GM12878 (cell line): ENCODE measurements around the gene ANKFY1. TPM values are rescaled to one million over a fixed set of nuclear protein-coding genes. Genes with fewer than 3 reads are reported as not detected.

Experiments used
- ATAC-seq: fragments of 200-7000 bp; cut with Tn5 transposase; 3 replicates; pipeline ENCODE4 v1.9.1; 2020; ENCODE audit warnings: mild to moderate bottlenecking, moderate library complexity
- BruUV-seq: library from RNA; stranded (reverse); fragments of 400-500 nt; replicated peaks from 2 replicates; lab custom pipeline; 2021; lab: Mats Ljungman, UMichigan
- CTCF ChIA-PET: fragments of 300-600 bp; sonication (Branson Sonifier 250); formaldehyde crosslinking; extraction: SDS; loops from one replicate; lab custom pipeline; 2021; ENCODE audit warnings: inconsistent platforms; lab: Yijun Ruan, JAX
- POLR2A ChIA-PET: fragments of 350-600 bp; formaldehyde crosslinking; extraction: SDS; loops from one replicate; lab custom pipeline; 2021; ENCODE audit warnings: inconsistent platforms; lab: Charles Lee
- RAD21 ChIA-PET: fragments of 300-600 bp; sonication (Branson Sonifier 250); formaldehyde crosslinking; loops from one replicate; lab custom pipeline; 2023; ENCODE audit warnings: antibody characterized with exemption; ENCODE audit not compliant: unreplicated experiment; lab: Charles Lee
- SMC1A ChIA-PET: fragments of 300-600 bp; sonication (Branson Sonifier 250); formaldehyde crosslinking; loops from one replicate; lab custom pipeline; 2023; ENCODE audit not compliant: unreplicated experiment, uncharacterized antibody; lab: Charles Lee
- DNase-seq: peaks from one replicate; pipeline ENCODE4 v3.0.0-alpha.2; 2011; ENCODE audit warnings: low read depth, low spot score
- FAIRE-seq: peaks from 3 replicates; lab custom pipeline; 2011; peaks lifted over from hg19 to GRCh38; lab: Jason Lieb, UNC
- H2AFZ ChIP-seq: 2 replicates; pipeline ENCODE4 v1.6.0; 2011; ENCODE audit warnings: low read depth, low read length, control low read depth; ENCODE audit not compliant: control insufficient read depth
- H3K27ac ChIP-seq: 2 replicates; pipeline ENCODE4 v1.5.1; 2011; ENCODE audit warnings: control low read depth; ENCODE audit not compliant: control insufficient read depth, insufficient read depth
- H3K27me3 ChIP-seq, 2 experiments: replicated peaks in 1 of 2; 2 replicates each; pipeline versions ENCODE4 v1.6.0 to v1.6.1; 2011; ENCODE audit warnings: low read length in 1 of 2; ENCODE audit not compliant: control insufficient read depth in 2 of 2, insufficient read depth in 2 of 2
- H3K36me3 ChIP-seq, 2 experiments: 2 replicates each; pipeline ENCODE4 v1.5.1; 2011; ENCODE audit warnings: low read length in 1 of 2; ENCODE audit not compliant: control insufficient read depth in 2 of 2, insufficient read depth in 2 of 2
- H3K4me1 ChIP-seq: 2 replicates; pipeline ENCODE4 v1.6.1; 2011; ENCODE audit warnings: mild to moderate bottlenecking, low read length, moderate library complexity, mixed read lengths; ENCODE audit not compliant: control insufficient read depth, insufficient read depth
- H3K4me2 ChIP-seq: 2 replicates; pipeline ENCODE4 v1.6.0; 2011; ENCODE audit warnings: control low read depth; ENCODE audit not compliant: control insufficient read depth, insufficient read depth
- H3K4me3 ChIP-seq: fragments of 200-600 bp; sonication (generic); 2 replicates; pipeline ENCODE4 v1.5.1; 2016
- H3K79me2 ChIP-seq: 2 replicates; pipeline ENCODE4 v1.6.0; 2011; ENCODE audit warnings: low read length; ENCODE audit not compliant: control insufficient read depth, insufficient read depth
- H3K9ac ChIP-seq: 2 replicates; pipeline ENCODE4 v1.8.0; 2011; ENCODE audit warnings: low read length, control low read depth, mixed read lengths; ENCODE audit not compliant: control insufficient read depth, insufficient read depth
- H3K9me3 ChIP-seq: replicated peaks from 3 replicates; pipeline ENCODE4 v1.5.1; 2011; ENCODE audit warnings: mild to moderate bottlenecking, low read length; ENCODE audit not compliant: control insufficient read depth, insufficient read depth
- H4K20me1 ChIP-seq: 2 replicates; pipeline ENCODE4 v1.6.0; 2011; ENCODE audit not compliant: control insufficient read depth, insufficient read depth
- CREM ChIP-seq: IDR thresholded peaks from 2 replicates; pipeline ENCODE4 v1.6.1; 2014; ENCODE audit warnings: antibody characterized with exemption, low read depth
- FOS ChIP-seq: IDR thresholded peaks from 3 replicates; pipeline ENCODE4 v1.6.1; 2011; ENCODE audit warnings: borderline replicate concordance; ENCODE audit not compliant: insufficient read length; ENCODE audit errors: extremely low read depth
- HDAC2 ChIP-seq: fragments of 200-600 bp; sonication (generic); IDR thresholded peaks from 2 replicates; pipeline ENCODE4 v1.6.1; 2017
- JUNB ChIP-seq: IDR thresholded peaks from 2 replicates; pipeline ENCODE4 v1.6.1; 2016; ENCODE audit warnings: antibody characterized with exemption, mild to moderate bottlenecking
- MYB ChIP-seq: fragments of 150-350 bp; IDR thresholded peaks from 2 replicates; pipeline ENCODE4 v1.6.1; 2014; ENCODE audit warnings: mild to moderate bottlenecking, low read depth, low read length, borderline replicate concordance
- NBN ChIP-seq: fragments of 450-650 bp; IDR thresholded peaks from 2 replicates; pipeline ENCODE4 v1.6.1; 2016
- SREBF2 ChIP-seq: IDR thresholded peaks from 2 replicates; pipeline ENCODE4 v1.6.1; 2012; ENCODE audit warnings: mild to moderate bottlenecking, low read length
- SUZ12 ChIP-seq: fragments of 200-600 bp; sonication (generic); IDR thresholded peaks from one replicate; pipeline ENCODE4 v1.6.1; 2018; ENCODE audit warnings: antibody characterized with exemption, mild to moderate bottlenecking; ENCODE audit not compliant: unreplicated experiment
- YBX1 ChIP-seq: fragments of 450-650 bp; IDR thresholded peaks from 2 replicates; pipeline ENCODE4 v1.6.1; 2016; ENCODE audit warnings: antibody characterized with exemption
- WGBS: methylation state at CpG from one replicate; pipeline ENCODE4 v1.1.6; 2016; ENCODE audit warnings: low lambda C conversion rate; ENCODE audit not compliant: insufficient replicate concordance, insufficient coverage; ENCODE audit errors: missing lambda C conversion rate; 5-methylcytosine and 5-hydroxymethylcytosine counted together
- in situ Hi-C: fragments of 300-500 bp; cut with MboI; formaldehyde crosslinking; loops from 9 replicates; pipeline ENCODE4 v1.14.3; 2018; ENCODE audit warnings: mixed read lengths
- intact Hi-C: fragments of 100-400 bp; cut with micrococcal nuclease; formaldehyde crosslinking; loops from one replicate; pipeline ENCODE4 v1.14.2; 2022; ENCODE audit not compliant: unreplicated experiment
- polyA plus RNA-seq, 11 experiments: library from polyadenylated mRNA; depleted of rRNA in 4 of 11; unstranded in 6 of 11; stranded (reverse) in 5 of 11; fragments of >200 nt; fragmentation: Nextera tagmentation in 4 of 11; fragmentation: Illumina TruSeq in 1 of 11; extraction: Ambion mirVana in 4 of 11; extraction: Trizol in 1 of 11; gene quantifications; 1 replicate in 1 of 11; 2 replicates in 10 of 11; pipeline versions ENCODE4 v1.2.1 to v1.2.3, GENCODE V29; 2011 to 2016; ENCODE audit warnings: inconsistent platforms in 2 of 11, missing spikeins in 2 of 11, low read depth in 1 of 11
- total RNA-seq, 4 experiments: library from RNA; depleted of rRNA in 3 of 4; stranded (reverse); fragments of >200 nt in 3 of 4; fragmentation: Illumina TruSeq in 1 of 4; extraction: Trizol in 1 of 4; gene quantifications; 2 replicates each; pipeline versions ENCODE4 v1.2.1 to v1.2.3, GENCODE V29; 2013 to 2021
- TF ChIP-seq, protein P1 (sequence below): fragments of 450-650 bp; IDR thresholded peaks from 2 replicates; pipeline ENCODE4 v1.6.1; 2018; ENCODE audit warnings: mild to moderate bottlenecking, low read depth, moderate library complexity; ENCODE audit not compliant: partially characterized antibody
- TF ChIP-seq, protein P2 (sequence below): IDR thresholded peaks from 2 replicates; pipeline ENCODE4 v1.6.1; 2012; ENCODE audit warnings: low read depth, low read length, improper control_type of control experiment
- TF ChIP-seq, protein P3 (sequence below): fragments of 450-650 bp; IDR thresholded peaks from 2 replicates; pipeline ENCODE4 v1.6.1; 2016; ENCODE audit warnings: mild to moderate bottlenecking, moderate library complexity, borderline replicate concordance
- TF ChIP-seq, protein P4 (sequence below): fragments of 450-650 bp; IDR thresholded peaks from 2 replicates; pipeline ENCODE4 v1.6.1; 2017; ENCODE audit warnings: mild to moderate bottlenecking, moderate library complexity

Gene ANKFY1
- total and polyA plus RNA-seq, 10 of the 15 experiments (the other 5 are each of a cell fraction or from before 2014, with no cell fraction given), result 3.0 to 27.7 (median 16.4) TPM

DNA sequence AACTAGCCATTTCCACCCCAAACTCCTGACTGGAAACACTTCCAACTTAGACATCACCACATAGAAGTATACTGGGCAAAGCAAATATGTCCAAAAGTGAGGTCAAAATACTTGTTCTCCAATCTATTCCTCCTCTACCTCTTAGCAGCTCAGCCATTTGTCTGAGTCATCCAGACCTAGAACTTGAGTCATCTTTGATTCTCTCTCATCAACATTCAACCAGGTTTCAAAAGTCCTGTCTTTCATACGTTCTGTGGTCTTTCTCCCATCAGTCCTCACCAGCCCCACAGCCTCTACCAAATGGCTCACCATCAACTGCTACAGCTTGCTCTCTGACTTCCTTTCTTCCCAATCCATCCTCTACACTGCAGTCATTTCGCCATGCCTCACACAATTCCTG, 6.8 kb downstream of the ANKFY1 start:
- CTCF ChIA-PET, result interaction anchor here (0.9 to 1.0 kb wide), 3 partner anchors 37 to 149 kb away, joined by 3 read pairs; no protein-coding TSS in a partner anchor
- peaks cover 11% of the 10 kb centered on the region; the same call in 2 of the 3 replicates for H3K9me3 ChIP-seq
- H3K36me3 ChIP-seq, result peaks cover 0 to 11% of the 10 kb centered on the region in 2 experiments; a peak in 3 of 4 replicates
- H3K4me1 ChIP-seq, result 0 out of 2 replicates have a peak, but pooled peaks cover 3% of the 10 kb centered on the region
- RAD21 ChIA-PET, result interaction anchor here (0.6 kb wide), 1 partner anchor 54 kb away, joined by 3 read pairs; no protein-coding TSS in a partner anchor
- POLR2A ChIA-PET, result interaction anchor here (1.1 kb wide), 1 partner anchor 10 kb away, joined by 3 read pairs; no protein-coding TSS in a partner anchor
- WGBS, result 72% methylated on average over 2 of the region's 2 CpGs
- H3K9ac ChIP-seq, result no peak overlapping the region
- no peaks in the 10 kb centered on the region for H3K27me3 ChIP-seq
- no peak overlapping the region for H2AFZ ChIP-seq
- DNase-seq (no peak), FAIRE-seq (no peak), ATAC-seq (0 out of 3 replicates have a peak, but pooled peaks have one; percentile 17)
- H3K4me3 ChIP-seq, result no peak overlapping the region
- no peak overlapping the region for H3K27ac ChIP-seq
- H3K4me2 ChIP-seq, result no peak overlapping the region
- no peaks in the 10 kb centered on the region; the same call in none of the 2 replicates for H4K20me1 ChIP-seq
- intact Hi-C loops (no loop called here), in situ Hi-C loops (no loop called here)
- SMC1A ChIA-PET, result interaction anchor here (0.7 to 1.5 kb wide), 4 partner anchors 12 to 137 kb away, joined by 3 to 4 read pairs (median 3); no protein-coding TSS in a partner anchor
- peaks cover 60% of the 10 kb centered on the region for H3K79me2 ChIP-seq
- no TSS peak for BruUV-seq
- no peak for TF ChIP-seq HDAC2
- TF ChIP-seq CREM, result no peak
- TF ChIP-seq, protein P1, sequence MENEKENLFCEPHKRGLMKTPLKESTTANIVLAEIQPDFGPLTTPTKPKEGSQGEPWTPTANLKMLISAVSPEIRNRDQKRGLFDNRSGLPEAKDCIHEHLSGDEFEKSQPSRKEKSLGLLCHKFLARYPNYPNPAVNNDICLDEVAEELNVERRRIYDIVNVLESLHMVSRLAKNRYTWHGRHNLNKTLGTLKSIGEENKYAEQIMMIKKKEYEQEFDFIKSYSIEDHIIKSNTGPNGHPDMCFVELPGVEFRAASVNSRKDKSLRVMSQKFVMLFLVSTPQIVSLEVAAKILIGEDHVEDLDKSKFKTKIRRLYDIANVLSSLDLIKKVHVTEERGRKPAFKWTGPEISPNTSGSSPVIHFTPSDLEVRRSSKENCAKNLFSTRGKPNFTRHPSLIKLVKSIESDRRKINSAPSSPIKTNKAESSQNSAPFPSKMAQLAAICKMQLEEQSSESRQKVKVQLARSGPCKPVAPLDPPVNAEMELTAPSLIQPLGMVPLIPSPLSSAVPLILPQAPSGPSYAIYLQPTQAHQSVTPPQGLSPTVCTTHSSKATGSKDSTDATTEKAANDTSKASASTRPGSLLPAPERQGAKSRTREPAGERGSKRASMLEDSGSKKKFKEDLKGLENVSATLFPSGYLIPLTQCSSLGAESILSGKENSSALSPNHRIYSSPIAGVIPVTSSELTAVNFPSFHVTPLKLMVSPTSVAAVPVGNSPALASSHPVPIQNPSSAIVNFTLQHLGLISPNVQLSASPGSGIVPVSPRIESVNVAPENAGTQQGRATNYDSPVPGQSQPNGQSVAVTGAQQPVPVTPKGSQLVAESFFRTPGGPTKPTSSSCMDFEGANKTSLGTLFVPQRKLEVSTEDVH, result no peak
- TF ChIP-seq SUZ12, result no peak
- TF ChIP-seq, protein P2, sequence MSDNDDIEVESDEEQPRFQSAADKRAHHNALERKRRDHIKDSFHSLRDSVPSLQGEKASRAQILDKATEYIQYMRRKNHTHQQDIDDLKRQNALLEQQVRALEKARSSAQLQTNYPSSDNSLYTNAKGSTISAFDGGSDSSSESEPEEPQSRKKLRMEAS, result no peak
- no peak for TF ChIP-seq JUNB
- TF ChIP-seq SREBF2, result no peak
- no peak for TF ChIP-seq NBN
- TF ChIP-seq YBX1, result no peak
- TF ChIP-seq FOS, result no peak
- TF ChIP-seq, protein P3, sequence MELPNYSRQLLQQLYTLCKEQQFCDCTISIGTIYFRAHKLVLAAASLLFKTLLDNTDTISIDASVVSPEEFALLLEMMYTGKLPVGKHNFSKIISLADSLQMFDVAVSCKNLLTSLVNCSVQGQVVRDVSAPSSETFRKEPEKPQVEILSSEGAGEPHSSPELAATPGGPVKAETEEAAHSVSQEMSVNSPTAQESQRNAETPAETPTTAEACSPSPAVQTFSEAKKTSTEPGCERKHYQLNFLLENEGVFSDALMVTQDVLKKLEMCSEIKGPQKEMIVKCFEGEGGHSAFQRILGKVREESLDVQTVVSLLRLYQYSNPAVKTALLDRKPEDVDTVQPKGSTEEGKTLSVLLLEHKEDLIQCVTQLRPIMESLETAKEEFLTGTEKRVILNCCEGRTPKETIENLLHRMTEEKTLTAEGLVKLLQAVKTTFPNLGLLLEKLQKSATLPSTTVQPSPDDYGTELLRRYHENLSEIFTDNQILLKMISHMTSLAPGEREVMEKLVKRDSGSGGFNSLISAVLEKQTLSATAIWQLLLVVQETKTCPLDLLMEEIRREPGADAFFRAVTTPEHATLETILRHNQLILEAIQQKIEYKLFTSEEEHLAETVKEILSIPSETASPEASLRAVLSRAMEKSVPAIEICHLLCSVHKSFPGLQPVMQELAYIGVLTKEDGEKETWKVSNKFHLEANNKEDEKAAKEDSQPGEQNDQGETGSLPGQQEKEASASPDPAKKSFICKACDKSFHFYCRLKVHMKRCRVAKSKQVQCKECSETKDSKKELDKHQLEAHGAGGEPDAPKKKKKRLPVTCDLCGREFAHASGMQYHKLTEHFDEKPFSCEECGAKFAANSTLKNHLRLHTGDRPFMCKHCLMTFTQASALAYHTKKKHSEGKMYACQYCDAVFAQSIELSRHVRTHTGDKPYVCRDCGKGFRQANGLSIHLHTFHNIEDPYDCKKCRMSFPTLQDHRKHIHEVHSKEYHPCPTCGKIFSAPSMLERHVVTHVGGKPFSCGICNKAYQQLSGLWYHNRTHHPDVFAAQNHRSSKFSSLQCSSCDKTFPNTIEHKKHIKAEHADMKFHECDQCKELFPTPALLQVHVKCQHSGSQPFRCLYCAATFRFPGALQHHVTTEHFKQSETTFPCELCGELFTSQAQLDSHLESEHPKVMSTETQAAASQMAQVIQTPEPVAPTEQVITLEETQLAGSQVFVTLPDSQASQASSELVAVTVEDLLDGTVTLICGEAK, result no peak
- TF ChIP-seq, protein P4, sequence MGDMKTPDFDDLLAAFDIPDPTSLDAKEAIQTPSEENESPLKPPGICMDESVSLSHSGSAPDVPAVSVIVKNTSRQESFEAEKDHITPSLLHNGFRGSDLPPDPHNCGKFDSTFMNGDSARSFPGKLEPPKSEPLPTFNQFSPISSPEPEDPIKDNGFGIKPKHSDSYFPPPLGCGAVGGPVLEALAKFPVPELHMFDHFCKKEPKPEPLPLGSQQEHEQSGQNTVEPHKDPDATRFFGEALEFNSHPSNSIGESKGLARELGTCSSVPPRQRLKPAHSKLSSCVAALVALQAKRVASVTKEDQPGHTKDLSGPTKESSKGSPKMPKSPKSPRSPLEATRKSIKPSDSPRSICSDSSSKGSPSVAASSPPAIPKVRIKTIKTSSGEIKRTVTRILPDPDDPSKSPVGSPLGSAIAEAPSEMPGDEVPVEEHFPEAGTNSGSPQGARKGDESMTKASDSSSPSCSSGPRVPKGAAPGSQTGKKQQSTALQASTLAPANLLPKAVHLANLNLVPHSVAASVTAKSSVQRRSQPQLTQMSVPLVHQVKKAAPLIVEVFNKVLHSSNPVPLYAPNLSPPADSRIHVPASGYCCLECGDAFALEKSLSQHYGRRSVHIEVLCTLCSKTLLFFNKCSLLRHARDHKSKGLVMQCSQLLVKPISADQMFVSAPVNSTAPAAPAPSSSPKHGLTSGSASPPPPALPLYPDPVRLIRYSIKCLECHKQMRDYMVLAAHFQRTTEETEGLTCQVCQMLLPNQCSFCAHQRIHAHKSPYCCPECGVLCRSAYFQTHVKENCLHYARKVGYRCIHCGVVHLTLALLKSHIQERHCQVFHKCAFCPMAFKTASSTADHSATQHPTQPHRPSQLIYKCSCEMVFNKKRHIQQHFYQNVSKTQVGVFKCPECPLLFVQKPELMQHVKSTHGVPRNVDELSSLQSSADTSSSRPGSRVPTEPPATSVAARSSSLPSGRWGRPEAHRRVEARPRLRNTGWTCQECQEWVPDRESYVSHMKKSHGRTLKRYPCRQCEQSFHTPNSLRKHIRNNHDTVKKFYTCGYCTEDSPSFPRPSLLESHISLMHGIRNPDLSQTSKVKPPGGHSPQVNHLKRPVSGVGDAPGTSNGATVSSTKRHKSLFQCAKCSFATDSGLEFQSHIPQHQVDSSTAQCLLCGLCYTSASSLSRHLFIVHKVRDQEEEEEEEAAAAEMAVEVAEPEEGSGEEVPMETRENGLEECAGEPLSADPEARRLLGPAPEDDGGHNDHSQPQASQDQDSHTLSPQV, result no peak
- no peak for TF ChIP-seq MYB
